Right lobe of liver (tissue), 6 donors: Measurements from ENCODE around the gene PPM1H. TPM values are rescaled to one million over a fixed set of nuclear protein-coding genes. Genes with fewer than 3 reads are reported as not detected.
"Not testable (repeated sequence)": the region's sequence is repeated elsewhere in the genome, so short reads cannot be mapped to it uniquely, and the experiment has no call there.

Experiments
- ATAC-seq, 4 donors: fragments of 200-7000 bp; cut with Tn5 transposase; one replicate each; pipeline ENCODE4 v1.9.1; 2020; ENCODE audit warnings: mild to moderate bottlenecking in 4 of 4, moderate library complexity in 4 of 4
- DNase-seq, 3 donors: peaks; one replicate each; pipeline ENCODE4 v3.0.0-alpha.2; 2020
- H3K27ac ChIP-seq, 3 donors: fragments of 200-600 bp; one replicate each; pipeline ENCODE4 v1.8.0; 2022
- H3K27me3 ChIP-seq, 2 donors: fragments of 200-600 bp; one replicate each; pipeline ENCODE4 v1.8.0; 2022
- H3K36me3 ChIP-seq, 4 donors: fragments of 200-600 bp; sonication (generic) in 1 of 4; one replicate each; pipeline versions ENCODE4 v1.5.1 to v1.8.0; 2017 to 2022; ENCODE audit warnings: control low read depth in 1 of 4
- H3K4me1 ChIP-seq, 4 donors: fragments of 200-600 bp; sonication (generic) in 1 of 4; one replicate each; pipeline versions ENCODE4 v1.5.1 to v1.8.0; 2017 to 2022; ENCODE audit warnings: control low read depth in 1 of 4
- H3K4me3 ChIP-seq, 3 donors: fragments of 200-600 bp; one replicate each; pipeline ENCODE4 v1.8.0; 2022
- H3K9me3 ChIP-seq, 4 donors: fragments of 200-600 bp; sonication (generic) in 1 of 4; one replicate each; pipeline versions ENCODE4 v1.5.1 to v1.8.0; 2017 to 2022; ENCODE audit warnings: control low read depth in 1 of 4
- POLR2A ChIP-seq: fragments of 450-650 bp; IDR thresholded peaks from one replicate; pipeline ENCODE4 v1.6.1; 2017; ENCODE audit warnings: antibody characterized with exemption, mild to moderate bottlenecking
- WGBS: methylation state at CpG from one replicate; pipeline ENCODE4 v1.1.6; 2018; ENCODE audit warnings: low coverage, low lambda C conversion rate; ENCODE audit not compliant: insufficient coverage; ENCODE audit errors: missing lambda C conversion rate; 5-methylcytosine and 5-hydroxymethylcytosine counted together
- intact Hi-C, 2 donors: fragments of 100-400 bp; cut with DNase I; formaldehyde crosslinking; loops; one replicate each; pipeline versions ENCODE4 v1.11.2 to v1.14.1; 2022
- total RNA-seq, 6 experiments: library from RNA; depleted of rRNA in 2 of 6; stranded (reverse); fragments of >200 nt in 2 of 6; fragmentation: NEBNext Ultra II Directional in 3 of 6; extraction: Animal tissue kit (Norgen Biotek cat#: 25700) in 3 of 6; gene quantifications; one replicate each; pipeline versions ENCODE4 v1.1.0 to v1.2.4, GENCODE V29; 2016 to 2023
- TF ChIP-seq, protein P1 (sequence below), 4 donors: fragments of 200-600 bp in 3 of 4; fragments of 450-650 bp in 1 of 4; IDR thresholded peaks; one replicate each; pipeline versions ENCODE4 v1.5.1 to v1.8.0; 2016 to 2022; ENCODE audit warnings: antibody characterized with exemption in 4 of 4, mild to moderate bottlenecking in 2 of 4
- donor health status: DM: no; HTN: yes; CAD: no.
- donor health status: DM: no; HTN: no; CAD: no.
- donor health status: DM: no; HTN: no; CAD: no.
- donor health status: DM: no; HTN: yes; CAD: no.
- donor health status: DM: no; HTN: yes; CAD: no.

The PPM1H gene
- total RNA-seq, 6 experiments from 2014 or later = 3.8 to 9.2 (median 6.5) TPM

DNA sequence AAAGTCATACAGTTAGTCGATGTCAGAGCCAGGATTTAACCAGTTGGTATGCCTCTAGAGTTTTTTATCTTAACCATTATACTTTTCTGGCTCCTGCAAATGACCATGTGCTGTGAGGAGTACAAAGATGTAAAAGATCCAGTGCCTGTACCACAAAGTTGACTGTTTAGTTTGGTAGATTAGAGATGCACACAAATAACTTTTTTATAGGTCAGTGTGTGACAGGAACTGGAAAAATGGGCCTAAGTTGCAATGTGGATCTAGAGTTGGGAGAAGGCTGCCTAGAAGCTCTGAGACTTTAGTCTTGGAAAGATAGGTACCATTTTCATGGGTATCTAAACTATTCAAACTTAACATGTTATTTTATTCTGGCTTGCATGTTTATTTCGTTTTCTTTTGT is 32.8 kb upstream of the PPM1H start:
- Histone ChIP-seq H3K27me3 (no peaks in the 10 kb centered on the region), H3K36me3 (no peaks in the 10 kb centered on the region), H3K4me1 (no peaks in the 10 kb centered on the region), H3K4me3 (no peak overlapping the region), H3K27ac (no peak overlapping the region), H3K9me3 (no peaks in the 10 kb centered on the region)
- no peak for DNase-seq
- no peak for ATAC-seq
- TF ChIP-seq POLR2A = no peak
- TF ChIP-seq, protein P1, sequence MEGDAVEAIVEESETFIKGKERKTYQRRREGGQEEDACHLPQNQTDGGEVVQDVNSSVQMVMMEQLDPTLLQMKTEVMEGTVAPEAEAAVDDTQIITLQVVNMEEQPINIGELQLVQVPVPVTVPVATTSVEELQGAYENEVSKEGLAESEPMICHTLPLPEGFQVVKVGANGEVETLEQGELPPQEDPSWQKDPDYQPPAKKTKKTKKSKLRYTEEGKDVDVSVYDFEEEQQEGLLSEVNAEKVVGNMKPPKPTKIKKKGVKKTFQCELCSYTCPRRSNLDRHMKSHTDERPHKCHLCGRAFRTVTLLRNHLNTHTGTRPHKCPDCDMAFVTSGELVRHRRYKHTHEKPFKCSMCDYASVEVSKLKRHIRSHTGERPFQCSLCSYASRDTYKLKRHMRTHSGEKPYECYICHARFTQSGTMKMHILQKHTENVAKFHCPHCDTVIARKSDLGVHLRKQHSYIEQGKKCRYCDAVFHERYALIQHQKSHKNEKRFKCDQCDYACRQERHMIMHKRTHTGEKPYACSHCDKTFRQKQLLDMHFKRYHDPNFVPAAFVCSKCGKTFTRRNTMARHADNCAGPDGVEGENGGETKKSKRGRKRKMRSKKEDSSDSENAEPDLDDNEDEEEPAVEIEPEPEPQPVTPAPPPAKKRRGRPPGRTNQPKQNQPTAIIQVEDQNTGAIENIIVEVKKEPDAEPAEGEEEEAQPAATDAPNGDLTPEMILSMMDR (IDR thresholded peaks at IDR 0.05) = no peak
- 88% methylated on average over 2 of the region's 2 CpGs for WGBS
- intact Hi-C loops = no loop called here

DNA sequence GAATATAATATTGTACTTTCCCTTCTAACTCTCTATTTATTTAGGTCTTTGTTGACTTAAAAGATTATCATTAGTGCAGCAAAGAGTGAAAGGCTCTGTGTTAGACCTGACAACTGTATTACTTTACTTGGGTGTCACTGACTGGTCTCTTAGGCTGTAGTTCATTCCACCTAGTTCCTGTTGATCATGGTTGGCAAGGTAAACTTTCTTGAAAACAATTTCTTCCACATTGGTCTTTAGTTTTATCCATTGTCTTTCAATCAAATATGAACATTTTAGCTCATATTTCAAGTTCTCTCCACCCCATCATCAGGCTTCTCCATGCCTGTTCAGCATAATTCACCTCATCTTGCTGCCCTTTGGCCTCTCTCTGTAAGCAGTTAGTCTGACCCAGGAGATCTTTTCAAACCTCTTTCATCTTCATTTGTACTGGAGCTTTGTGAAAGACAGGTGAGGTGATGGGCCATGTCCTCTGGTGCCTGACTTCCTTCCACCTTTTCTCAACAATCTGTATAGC is 32.1 kb upstream of the PPM1H start:
- no peak for DNase-seq
- H3K36me3 ChIP-seq = no peaks in the 10 kb centered on the region
- no peak for TF ChIP-seq POLR2A
- TF ChIP-seq, protein P1 (IDR thresholded peaks at IDR 0.05) = no peak
- H3K27ac ChIP-seq = no peak overlapping the region
- intact Hi-C loops = no loop called here
- H3K27me3 ChIP-seq = no peaks in the 10 kb centered on the region
- no peak for ATAC-seq
- H3K4me1 ChIP-seq = no peaks in the 10 kb centered on the region
- no peaks in the 10 kb centered on the region for H3K9me3 ChIP-seq
- no peak overlapping the region for H3K4me3 ChIP-seq

DNA sequence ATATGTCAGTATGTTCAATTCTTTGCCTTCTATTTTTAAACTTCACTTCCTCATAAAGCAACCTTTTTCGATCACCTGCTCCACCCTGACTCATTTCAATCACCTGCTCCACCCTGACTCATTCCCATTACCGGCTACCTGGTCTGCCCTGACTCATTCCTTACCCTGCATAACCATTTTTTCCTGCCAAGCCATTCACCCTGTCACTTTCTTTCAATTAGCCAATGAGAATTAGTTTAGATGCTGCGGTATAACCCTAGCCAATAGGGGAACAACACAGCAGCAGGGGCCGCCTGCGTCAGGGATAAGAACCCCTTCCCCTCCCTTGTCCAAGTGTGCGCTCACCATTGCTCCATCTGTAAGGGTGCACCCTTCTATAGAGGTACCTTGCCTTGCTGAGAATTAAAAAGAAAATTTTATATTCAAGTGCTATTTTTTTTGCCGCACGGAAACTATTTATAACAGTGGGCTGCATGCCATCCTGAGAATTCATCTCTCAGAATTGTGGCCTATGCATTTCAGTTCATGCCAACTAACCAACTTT is 31.6 kb upstream of the PPM1H start:
- DNase-seq, H3K4me3 ChIP-seq, H3K4me1 ChIP-seq, H3K27me3 ChIP-seq, intact Hi-C loops, H3K9me3 ChIP-seq, H3K27ac ChIP-seq, H3K36me3 ChIP-seq: not testable (repeated sequence)
- WGBS = 88% methylated on average over 8 of the region's 8 CpGs
- peak in 1 of 4 donors; percentile 44 for ATAC-seq

DNA sequence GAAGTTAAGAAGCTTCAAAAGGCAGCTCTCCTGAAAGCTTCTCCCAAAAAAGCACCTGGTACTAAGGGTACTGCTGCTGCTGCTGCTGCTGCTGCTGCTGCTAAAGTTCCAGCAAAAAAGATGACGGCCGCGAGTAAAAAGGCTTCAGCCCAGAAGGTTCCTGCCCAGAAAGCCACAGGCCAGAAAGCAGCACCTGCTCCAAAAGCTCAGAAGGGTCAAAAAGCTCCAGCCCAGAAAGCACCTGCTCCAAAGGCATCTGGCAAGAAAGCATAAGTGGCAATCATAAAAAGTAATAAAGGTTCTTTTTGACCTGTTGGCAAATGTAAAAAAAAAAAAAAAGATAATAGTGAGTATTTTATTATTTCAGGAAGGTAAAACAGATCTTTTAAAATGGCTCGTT is 30.8 kb upstream of the PPM1H start:
- H3K36me3 ChIP-seq, H3K4me3 ChIP-seq, H3K4me1 ChIP-seq, H3K27me3 ChIP-seq, H3K9me3 ChIP-seq, ATAC-seq, intact Hi-C loops, H3K27ac ChIP-seq, DNase-seq: not testable (repeated sequence)
- WGBS = 88% methylated on average over 4 of the region's 4 CpGs

DNA sequence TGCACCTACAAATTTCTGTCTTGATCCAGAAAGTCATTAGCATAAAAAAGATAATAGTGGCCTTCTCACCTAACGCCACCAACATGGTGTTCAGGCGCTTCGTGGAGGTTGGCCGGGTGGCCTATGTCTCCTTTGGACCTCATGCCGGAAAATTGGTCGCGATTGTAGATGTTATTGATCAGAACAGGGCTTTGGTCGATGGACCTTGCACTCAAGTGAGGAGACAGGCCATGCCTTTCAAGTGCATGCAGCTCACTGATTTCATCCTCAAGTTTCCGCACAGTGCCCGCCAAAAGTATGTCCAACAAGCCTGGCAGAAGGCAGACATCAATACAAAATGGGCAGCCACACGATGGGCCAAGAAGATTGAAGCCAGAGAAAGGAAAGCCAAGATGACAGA is 30.3 kb upstream of the PPM1H start:
- 56% methylated on average over 10 of the region's 11 CpGs for WGBS
- DNase-seq, H3K27me3 ChIP-seq, H3K4me1 ChIP-seq, H3K9me3 ChIP-seq, intact Hi-C loops, H3K4me3 ChIP-seq, H3K27ac ChIP-seq, H3K36me3 ChIP-seq: not testable (repeated sequence)
- ATAC-seq = peak in 2 of 4 donors; percentile 34 to 35

DNA sequence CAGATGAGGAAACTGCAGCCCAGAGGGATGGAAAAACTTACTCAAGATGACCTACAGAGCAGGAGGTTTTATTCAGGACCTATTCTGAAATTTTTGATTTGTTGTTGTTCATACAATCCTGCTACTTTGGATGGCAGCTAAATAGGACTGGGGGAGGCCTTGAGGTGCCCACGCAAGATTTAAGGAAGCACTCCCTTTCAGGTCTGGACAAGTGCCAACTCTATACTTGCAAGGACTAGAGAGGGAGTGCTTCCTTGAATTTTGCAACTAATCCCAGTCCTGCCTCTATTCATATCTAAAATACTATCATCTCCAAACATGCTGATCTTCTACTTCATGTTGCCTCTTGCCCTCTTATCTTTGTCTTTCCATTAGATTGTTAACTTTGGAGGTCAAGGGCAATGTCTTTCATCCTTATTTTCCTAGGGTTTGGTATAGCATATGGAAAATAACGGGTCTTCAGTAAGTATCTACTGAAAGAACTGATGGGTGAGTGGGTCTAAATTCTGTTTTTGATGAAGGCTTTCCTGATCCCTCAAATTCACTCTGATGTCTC is 28.6 kb upstream of the PPM1H start:
- DNase-seq (no peak), ATAC-seq (no peak)
- Histone ChIP-seq H3K4me3 (no peak overlapping the region), H3K4me1 (no peaks in the 10 kb centered on the region), H3K9me3 (no peaks in the 10 kb centered on the region), H3K27me3 (no peaks in the 10 kb centered on the region), H3K36me3 (no peaks in the 10 kb centered on the region), H3K27ac (no peak overlapping the region)
- 88% methylated on average over 1 of the region's 2 CpGs for WGBS
- TF ChIP-seq POLR2A = no peak
- TF ChIP-seq, protein P1 (IDR thresholded peaks at IDR 0.05) = no peak
- intact Hi-C loops = no loop called here
